Naive thymus-derived CD4-positive, alpha-beta T cell (primary cell): Measurements from ENCODE around the gene VCL. TPM values are rescaled to one million over a fixed set of nuclear protein-coding genes. Genes with fewer than 3 reads are reported as not detected.
"Not testable (repeated sequence)": the region's sequence is repeated elsewhere in the genome, so short reads cannot be mapped to it uniquely, and the experiment has no call there.

Source experiments
- ATAC-seq: fragments of 150-1000 bp; cut with Tn5 transposase; 2 replicates; pipeline ENCODE4 v1.10.0; 2021; ENCODE audit warnings: mild to moderate bottlenecking, moderate library complexity
- CTCF ChIA-PET: fragments of 350-600 bp; sonication (Branson Sonifier 250); formaldehyde crosslinking; loops from one replicate; lab custom pipeline; 2021; ENCODE audit warnings: antibody characterized with exemption; lab: Charles Lee
- POLR2A ChIA-PET: fragments of 350-600 bp; sonication (Branson Sonifier 250); formaldehyde crosslinking; loops from one replicate; lab custom pipeline; 2021; ENCODE audit warnings: antibody characterized with exemption, inconsistent platforms; lab: Charles Lee
- DNase-seq, 9 donors: peaks; one replicate each; pipeline versions ENCODE4 v3.0.0 to v3.0.0-alpha.2; 2020 to 2022; ENCODE audit warnings: mixed read lengths in 1 of 9
- H3K27ac ChIP-seq: one replicate; pipeline ENCODE4 v1.7.0; 2013; ENCODE audit warnings: mild to moderate bottlenecking, low read depth, low read length, moderate library complexity
- H3K27me3 ChIP-seq, 2 donors: one replicate each; pipeline ENCODE4 v1.7.0; 2013; ENCODE audit warnings: low read length in 2 of 2, mild to moderate bottlenecking in 2 of 2, moderate library complexity in 2 of 2; ENCODE audit not compliant: control insufficient read depth in 2 of 2, insufficient read depth in 2 of 2
- H3K36me3 ChIP-seq, 3 experiments: 1 replicate in 2 of 3; 2 replicates in 1 of 3; pipeline ENCODE4 v1.7.0; 2013; ENCODE audit warnings: low read length in 3 of 3, mild to moderate bottlenecking in 3 of 3, moderate library complexity in 1 of 3; ENCODE audit not compliant: insufficient read depth in 3 of 3, control insufficient read depth in 2 of 3
- H3K4me1 ChIP-seq, 2 donors: one replicate each; pipeline ENCODE4 v1.7.0; 2013; ENCODE audit warnings: low read length in 2 of 2, mild to moderate bottlenecking in 2 of 2, moderate library complexity in 1 of 2; ENCODE audit not compliant: control insufficient read depth in 2 of 2, insufficient read depth in 2 of 2
- H3K4me3 ChIP-seq: 2 replicates; pipeline ENCODE4 v1.7.0; 2013; ENCODE audit warnings: mild to moderate bottlenecking, low read length
- H3K9me3 ChIP-seq, 3 experiments: 1 replicate in 2 of 3; 2 replicates in 1 of 3; pipeline ENCODE4 v1.7.0; 2013; ENCODE audit warnings: low read length in 3 of 3; ENCODE audit not compliant: control insufficient read depth in 2 of 3
- H3K27ac Mint-ChIP-seq, 9 donors: one replicate each; pipeline ENCODE4 v1.8.0; 2020 to 2022; ENCODE audit warnings: mixed read lengths in 9 of 9, mild to moderate bottlenecking in 8 of 9, moderate library complexity in 5 of 9, inconsistent platforms in 2 of 9
- H3K27me3 Mint-ChIP-seq, 5 donors: one replicate each; pipeline ENCODE4 v1.8.0; 2021 to 2022; ENCODE audit warnings: mixed read lengths in 5 of 5, mild to moderate bottlenecking in 1 of 5
- H3K36me3 Mint-ChIP-seq, 5 donors: one replicate each; pipeline ENCODE4 v1.8.0; 2020 to 2022; ENCODE audit warnings: mixed read lengths in 5 of 5, mild to moderate bottlenecking in 3 of 5, inconsistent platforms in 1 of 5
- H3K4me1 Mint-ChIP-seq, 7 donors: one replicate each; pipeline ENCODE4 v1.8.0; 2020 to 2022; ENCODE audit warnings: mixed read lengths in 7 of 7, mild to moderate bottlenecking in 3 of 7, inconsistent platforms in 1 of 7
- H3K4me3 Mint-ChIP-seq, 10 donors: one replicate each; pipeline ENCODE4 v1.8.0; 2020 to 2022; ENCODE audit warnings: mild to moderate bottlenecking in 10 of 10, mixed read lengths in 10 of 10, moderate library complexity in 6 of 10, inconsistent platforms in 2 of 10
- H3K9me3 Mint-ChIP-seq, 11 donors: one replicate each; pipeline ENCODE4 v1.8.0; 2020 to 2022; ENCODE audit warnings: mixed read lengths in 11 of 11, mild to moderate bottlenecking in 4 of 11, inconsistent platforms in 1 of 11, moderate library complexity in 1 of 11
- intact Hi-C, 2 donors: fragments of 100-400 bp; cut with micrococcal nuclease; formaldehyde crosslinking; loops; one replicate each; pipeline ENCODE4 v1.15.1; 2023
- polyA plus RNA-seq, 2 donors: library from polyadenylated mRNA; unstranded; fragments of 300-500 nt; fragmentation: Illumina TruSeq; gene quantifications; one replicate each; pipeline ENCODE4 v1.2.3, GENCODE V29; 2021
- total RNA-seq, 6 experiments: library from RNA in 5 of 6; stranded (reverse) in 5 of 6; gene quantifications; 1 replicate in 5 of 6; 2 replicates in 1 of 6; pipeline ENCODE4 v1.2.3 and lab custom pipeline; 2021 to 2026

VCL gene
- total and polyA plus RNA-seq, 7 experiments from 2014 or later: 9.0 to 67.7 (median 16.5) TPM

- H3K27ac Mint-ChIP-seq, H3K27me3 ChIP-seq, CTCF ChIA-PET, ATAC-seq, H3K9me3 Mint-ChIP-seq, H3K9me3 ChIP-seq, DNase-seq, intact Hi-C loops, H3K4me3 ChIP-seq, H3K27ac ChIP-seq, H3K4me3 Mint-ChIP-seq, H3K36me3 ChIP-seq, H3K27me3 Mint-ChIP-seq: not testable (repeated sequence)
- H3K4me1 ChIP-seq: peaks cover 11 to 16% of the 10 kb centered on the region in 2 donors
- peaks cover 28 to 43% (median 38%) of the 10 kb centered on the region in 7 donors for H3K4me1 Mint-ChIP-seq
- peaks cover 0 to 13% (median 7%) of the 10 kb centered on the region in 5 donors for H3K36me3 Mint-ChIP-seq
- POLR2A ChIA-PET: interaction anchor here (0.6 to 0.7 kb wide), 2 partner anchors 9 to 522 kb away, joined by 3 to 4 read pairs; no protein-coding TSS in a partner anchor
These were observed 16.7 kb downstream of the VCL start for GRCh38 chr10:74014574-74014973.

- Histone ChIP-seq H3K4me1 (peaks cover 0 to 3% of the 10 kb centered on the region in 2 donors), H3K36me3 (no peaks in the 10 kb centered on the region), H3K9me3 (no peaks in the 10 kb centered on the region), H3K27ac (no peak overlapping the region), H3K27me3 (no peaks in the 10 kb centered on the region), H3K4me3 (no peak overlapping the region)
- Mint-ChIP-seq H3K4me3 (no peak overlapping the region), H3K27me3 (no peaks in the 10 kb centered on the region), H3K4me1 (peaks cover 9 to 24% (median 15%) of the 10 kb centered on the region in 7 donors), H3K27ac (peak overlapping the region in 1 of 9 donors; percentile 6), H3K36me3 (peaks cover 3 to 16% (median 10%) of the 10 kb centered on the region in 5 donors), H3K9me3 (peaks cover 0 to 4% (median 0%) of the 10 kb centered on the region in 11 donors)
- ATAC-seq (no peak), DNase-seq (no peak)
- POLR2A ChIA-PET: no interaction called here
- intact Hi-C loops: no loop called here
- CTCF ChIA-PET: no interaction called here
These were observed 20.3 kb downstream of the VCL start for GRCh38 chr10:74018241-74018640.

- H3K27ac ChIP-seq: no peak overlapping the region
- ATAC-seq: no peak
- DNase-seq: no peak
- H3K4me1 ChIP-seq: peaks cover 0 to 8% of the 10 kb centered on the region in 2 donors
- intact Hi-C loops: no loop called here
- H3K27me3 ChIP-seq: no peaks in the 10 kb centered on the region
- H3K4me3 ChIP-seq: no peak overlapping the region
- H3K27ac Mint-ChIP-seq: peak overlapping the region in 3 of 9 donors; percentile 9 to 47 (median 28)
- ChIA-PET CTCF (no interaction called here), POLR2A (no interaction called here)
- H3K36me3 Mint-ChIP-seq: peaks cover 3 to 16% (median 10%) of the 10 kb centered on the region in 5 donors
- peaks cover 0 to 4% (median 0%) of the 10 kb centered on the region in 11 donors for H3K9me3 Mint-ChIP-seq
- H3K4me3 Mint-ChIP-seq: no peak overlapping the region
- H3K4me1 Mint-ChIP-seq: peaks cover 13 to 31% (median 18%) of the 10 kb centered on the region in 7 donors
- no peaks in the 10 kb centered on the region for H3K36me3 ChIP-seq
- no peaks in the 10 kb centered on the region for H3K9me3 ChIP-seq
- no peaks in the 10 kb centered on the region for H3K27me3 Mint-ChIP-seq
These were observed 23.5 kb downstream of the VCL start for GRCh38 chr10:74021248-74022055.

GRCh38 chr10:74022926-74023629 lies 25.2 kb downstream of the VCL start:
- peaks cover 11 to 39% (median 19%) of the 10 kb centered on the region in 7 donors for H3K4me1 Mint-ChIP-seq
- H3K27ac ChIP-seq: no peak overlapping the region
- DNase-seq (no peak), ATAC-seq (no peak)
- H3K9me3 Mint-ChIP-seq: peaks cover 0 to 4% (median 0%) of the 10 kb centered on the region in 11 donors
- no peaks in the 10 kb centered on the region for H3K27me3 ChIP-seq
- no peaks in the 10 kb centered on the region for H3K27me3 Mint-ChIP-seq
- peaks cover 0 to 8% of the 10 kb centered on the region in 2 donors for H3K4me1 ChIP-seq
- peaks cover 3 to 15% (median 9%) of the 10 kb centered on the region in 5 donors for H3K36me3 Mint-ChIP-seq
- intact Hi-C loops: no loop called here
- H3K27ac Mint-ChIP-seq: no peak overlapping the region
- H3K4me3 Mint-ChIP-seq: no peak overlapping the region
- no peak overlapping the region for H3K4me3 ChIP-seq
- POLR2A ChIA-PET: interaction anchor here (0.6 kb wide), 2 partner anchors 8 to 64 kb away, joined by 3 to 6 read pairs; no protein-coding TSS in a partner anchor
- no peaks in the 10 kb centered on the region for H3K36me3 ChIP-seq
- CTCF ChIA-PET: interaction anchor here (0.6 to 1.1 kb wide), 2 partner anchors 9 to 16 kb away, joined by 3 to 4 read pairs; no protein-coding TSS in a partner anchor
- H3K9me3 ChIP-seq: no peaks in the 10 kb centered on the region

GRCh38 chr10:74024600-74024999 lies 26.7 kb downstream of the VCL start:
- H3K4me1 ChIP-seq: peaks cover 0 to 8% of the 10 kb centered on the region in 2 donors
- intact Hi-C loops: no loop called here
- no peaks in the 10 kb centered on the region for H3K36me3 ChIP-seq
- Mint-ChIP-seq H3K9me3 (peaks cover 0 to 2% (median 0%) of the 10 kb centered on the region in 11 donors), H3K27ac (no peak overlapping the region), H3K27me3 (no peaks in the 10 kb centered on the region), H3K36me3 (peaks cover 0 to 11% (median 9%) of the 10 kb centered on the region in 5 donors), H3K4me1 (peaks cover 9 to 35% (median 16%) of the 10 kb centered on the region in 7 donors), H3K4me3 (no peak overlapping the region)
- ATAC-seq: no peak
- no peak overlapping the region for H3K4me3 ChIP-seq
- no peak for DNase-seq
- ChIA-PET POLR2A (no interaction called here), CTCF (no interaction called here)
- no peaks in the 10 kb centered on the region for H3K27me3 ChIP-seq
- H3K27ac ChIP-seq: no peak overlapping the region
- no peaks in the 10 kb centered on the region for H3K9me3 ChIP-seq

- Histone ChIP-seq H3K4me3 (no peak overlapping the region), H3K36me3 (no peaks in the 10 kb centered on the region), H3K27me3 (no peaks in the 10 kb centered on the region), H3K27ac (no peak overlapping the region), H3K9me3 (no peaks in the 10 kb centered on the region), H3K4me1 (peaks cover 0 to 8% of the 10 kb centered on the region in 2 donors)
- ATAC-seq (no peak), DNase-seq (no peak)
- Mint-ChIP-seq H3K27me3 (no peaks in the 10 kb centered on the region), H3K4me3 (no peak overlapping the region), H3K27ac (peak overlapping the region in 1 of 9 donors; percentile 13), H3K4me1 (peaks cover 9 to 38% (median 19%) of the 10 kb centered on the region in 7 donors), H3K9me3 (peaks cover 0 to 2% (median 0%) of the 10 kb centered on the region in 11 donors), H3K36me3 (peaks cover 0 to 11% (median 4%) of the 10 kb centered on the region in 5 donors)
- POLR2A ChIA-PET: no interaction called here
- CTCF ChIA-PET: interaction anchor here (0.8 to 1.0 kb wide), 2 partner anchors 10 to 69 kb away, joined by 3 read pairs; no protein-coding TSS in a partner anchor
- intact Hi-C loops: no loop called here
These were observed 27.6 kb downstream of the VCL start for GRCh38 chr10:74025380-74025978.
